ENCODE results near the gene NRIP1. TPM values are rescaled to one million over a fixed set of nuclear protein-coding genes. Genes with fewer than 3 reads are reported as not detected.

The NRIP1 gene
- total and polyA plus RNA-seq, 2 of the 13 experiments (the other 11 are each of a cell fraction or from before 2014, with no cell fraction given): 21.0 to 69.0 TPM

GRCh38 chr21:15045017-15045416 is 19.8 kb downstream of the NRIP1 start:
- Histone ChIP-seq H4K20me1 (ENCODE audit: insufficient read depth, low read length) (peaks cover 79% of the 10 kb centered on the region), H3K79me2 (ENCODE audit: insufficient read depth, low read length) (peaks cover 96% of the 10 kb centered on the region), H2AFZ (ENCODE audit: low read length) (no peak overlapping the region), H3K27me3 (ENCODE audit: control insufficient read depth in 1 of 2, insufficient read depth in 2 of 2, low read length in 2 of 2) (no peaks in the 10 kb centered on the region), H3K9me3 (ENCODE audit: low read length) (no peaks in the 10 kb centered on the region), H3K4me1 (ENCODE audit: insufficient read depth, low read length) (peaks cover 11% of the 10 kb centered on the region), H3K27ac (ENCODE audit: extremely low read length, insufficient read depth, low read length) (no peak overlapping the region), H3K4me3 (replicated peaks in 1 of 3; ENCODE audit: insufficient read depth in 1 of 3, low read depth in 2 of 3, low read length in 3 of 3) (no peak overlapping the region), H3K9ac (ENCODE audit: insufficient read depth, low read depth, low read length) (no peak overlapping the region), H3K36me3 (replicated peaks in 1 of 2; ENCODE audit: control insufficient read depth in 1 of 2, insufficient read depth in 2 of 2, low read length in 2 of 2) (peaks cover 2 to 15% of the 10 kb centered on the region in 2 experiments), H3K4me2 (ENCODE audit: low read depth, low read length) (no peak overlapping the region)
- BruUV-seq (replicated peaks): no TSS peak
- in situ Hi-C loops (cut with HindIII; ENCODE audit: extremely low pct_ligation_motif_present, low pct_unique_long_range_greater_than_20kb) (no loop called here), intact Hi-C loops (cut with micrococcal nuclease; ENCODE audit: unreplicated experiment) (no loop called here)
- FAIRE-seq: no peak
- no peak for ATAC-seq
- POLR2A ChIA-PET: no interaction called here
- CTCF ChIA-PET (ENCODE audit: low intra/inter-chr PET ratio, low total read pairs): no interaction called here
- WGBS (ENCODE audit: low lambda C conversion rate): 86% methylated on average over 3 of the region's 3 CpGs
- no peak for DNase-seq (ENCODE audit: low spot score)
- no peak for TF ChIP-seq WIZ (CRISPR knock-in tag; IDR thresholded peaks at IDR 0.05)
- no peak for TF ChIP-seq ZNF225 (CRISPR knock-in tag; IDR thresholded peaks at IDR 0.05)
- no peak for TF ChIP-seq CREB1 (IDR thresholded peaks at IDR 0.05)
- no peak for TF ChIP-seq CREB1 (CRISPR knock-in tag; IDR thresholded peaks at IDR 0.05)
- no peak for TF ChIP-seq ZNF615 (CRISPR knock-in tag; IDR thresholded peaks at IDR 0.05; ENCODE audit: borderline replicate concordance)
- no peak for TF ChIP-seq SOX6 (IDR thresholded peaks at IDR 0.05)
- no peak for TF ChIP-seq SOX6 (CRISPR knock-in tag; IDR thresholded peaks at IDR 0.05)
- TF ChIP-seq ZNF430 (CRISPR knock-in tag; IDR thresholded peaks at IDR 0.05): no peak
- TF ChIP-seq RBM22 (optimal IDR thresholded peaks at IDR 0.05; ENCODE audit: low read length): peak; percentile 93
- TF ChIP-seq ZNF644 (CRISPR knock-in tag; IDR thresholded peaks at IDR 0.05; ENCODE audit: low read depth): no peak

GRCh38 chr21:15042531-15042930 is 22.3 kb downstream of the NRIP1 start:
- Histone ChIP-seq H3K4me1 (ENCODE audit: insufficient read depth, low read length) (peaks cover 11% of the 10 kb centered on the region; the same call in 1 of the 2 replicates), H4K20me1 (ENCODE audit: insufficient read depth, low read length) (peaks cover 71% of the 10 kb centered on the region), H3K79me2 (ENCODE audit: insufficient read depth, low read length) (peaks cover 96% of the 10 kb centered on the region), H3K27me3 (ENCODE audit: control insufficient read depth in 1 of 2, insufficient read depth in 2 of 2, low read length in 2 of 2) (no peaks in the 10 kb centered on the region), H3K36me3 (replicated peaks in 1 of 2; ENCODE audit: control insufficient read depth in 1 of 2, insufficient read depth in 2 of 2, low read length in 2 of 2) (peaks cover 2 to 28% of the 10 kb centered on the region in 2 experiments), H3K9me3 (ENCODE audit: low read length) (no peaks in the 10 kb centered on the region), H3K4me2 (ENCODE audit: low read depth, low read length) (no peak overlapping the region), H3K4me3 (replicated peaks in 1 of 3; ENCODE audit: insufficient read depth in 1 of 3, low read depth in 2 of 3, low read length in 3 of 3) (no peak overlapping the region), H3K27ac (ENCODE audit: extremely low read length, insufficient read depth, low read length) (no peak overlapping the region), H3K9ac (ENCODE audit: insufficient read depth, low read depth, low read length) (no peak overlapping the region), H2AFZ (ENCODE audit: low read length) (no peak overlapping the region)
- FAIRE-seq: no peak
- ChIA-PET POLR2A (no interaction called here), CTCF (ENCODE audit: low intra/inter-chr PET ratio, low total read pairs) (no interaction called here)
- no peak for DNase-seq (ENCODE audit: low spot score)
- BruUV-seq (replicated peaks): no TSS peak
- no peak for ATAC-seq
- intact Hi-C loops (cut with micrococcal nuclease; ENCODE audit: unreplicated experiment) (no loop called here), in situ Hi-C loops (cut with HindIII; ENCODE audit: extremely low pct_ligation_motif_present, low pct_unique_long_range_greater_than_20kb) (no loop called here)
- no peak for TF ChIP-seq ZNF354B (CRISPR knock-in tag; IDR thresholded peaks at IDR 0.05)
- TF ChIP-seq ZNF564 (CRISPR knock-in tag; IDR thresholded peaks at IDR 0.05): peak; percentile 96

All from HepG2 (cell line).